22Rv1 (cell line): Measurements from ENCODE around the gene LRP5.

Experiments used
- ZFX ChIP-seq: fragments of 450-650 bp; IDR thresholded peaks from 2 replicates; pipeline ENCODE4 v1.6.1; 2017; ENCODE audit warnings: antibody characterized with exemption, borderline replicate concordance
- TF ChIP-seq, protein P1 (sequence below): fragments of 450-650 bp; IDR thresholded peaks from 2 replicates; pipeline ENCODE4 v1.5.1; 2017; ENCODE audit warnings: mild to moderate bottlenecking

DNA sequence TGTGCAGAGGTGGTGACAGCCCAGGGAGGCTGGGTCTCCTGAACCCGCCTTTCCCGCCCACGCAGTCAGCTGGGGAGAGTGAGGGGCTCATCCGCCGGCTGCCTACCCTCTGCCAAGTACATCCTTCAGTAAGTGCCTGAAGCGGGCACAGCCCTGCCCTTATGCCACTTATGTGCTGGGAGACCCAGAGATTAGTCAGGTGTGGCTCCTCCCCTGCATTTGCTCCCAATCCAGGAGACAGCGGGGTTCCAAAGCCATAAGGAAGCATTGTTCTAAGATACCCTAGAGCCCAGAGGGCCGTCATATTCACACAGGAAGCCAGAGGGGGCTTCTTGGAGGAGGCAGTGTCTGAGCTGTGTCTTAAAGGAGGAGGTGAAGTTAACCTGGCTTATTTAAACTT is 142.4 kb downstream of the LRP5 start:
- TF ChIP-seq, protein P1, sequence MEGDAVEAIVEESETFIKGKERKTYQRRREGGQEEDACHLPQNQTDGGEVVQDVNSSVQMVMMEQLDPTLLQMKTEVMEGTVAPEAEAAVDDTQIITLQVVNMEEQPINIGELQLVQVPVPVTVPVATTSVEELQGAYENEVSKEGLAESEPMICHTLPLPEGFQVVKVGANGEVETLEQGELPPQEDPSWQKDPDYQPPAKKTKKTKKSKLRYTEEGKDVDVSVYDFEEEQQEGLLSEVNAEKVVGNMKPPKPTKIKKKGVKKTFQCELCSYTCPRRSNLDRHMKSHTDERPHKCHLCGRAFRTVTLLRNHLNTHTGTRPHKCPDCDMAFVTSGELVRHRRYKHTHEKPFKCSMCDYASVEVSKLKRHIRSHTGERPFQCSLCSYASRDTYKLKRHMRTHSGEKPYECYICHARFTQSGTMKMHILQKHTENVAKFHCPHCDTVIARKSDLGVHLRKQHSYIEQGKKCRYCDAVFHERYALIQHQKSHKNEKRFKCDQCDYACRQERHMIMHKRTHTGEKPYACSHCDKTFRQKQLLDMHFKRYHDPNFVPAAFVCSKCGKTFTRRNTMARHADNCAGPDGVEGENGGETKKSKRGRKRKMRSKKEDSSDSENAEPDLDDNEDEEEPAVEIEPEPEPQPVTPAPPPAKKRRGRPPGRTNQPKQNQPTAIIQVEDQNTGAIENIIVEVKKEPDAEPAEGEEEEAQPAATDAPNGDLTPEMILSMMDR: no peak
- TF ChIP-seq ZFX: no peak
